Stimulated activated CD8-positive, alpha-beta memory T cell treated with anti-CD3 and anti-CD28 coated beads, Interleukin-4, amount 100 ng/mL, for 1 hour (primary cell): ENCODE data around the gene TRMT2A.

Experiments
- DNase-seq, 2 donors: peaks; one replicate each; pipeline ENCODE4 v3.0.0-alpha.2; 2020; ENCODE audit warnings: low read depth in 2 of 2, low spot score in 1 of 2

The TRMT2A gene

GRCh38 chr22:20107951-20108756 is 8.9 kb downstream of the TRMT2A start:
- no peak for DNase-seq

GRCh38 chr22:20107471-20107901 is 9.5 kb downstream of the TRMT2A start:
- DNase-seq, result no peak

GRCh38 chr22:20106849-20107237 is 10.2 kb downstream of the TRMT2A start:
- no peak for DNase-seq

DNA sequence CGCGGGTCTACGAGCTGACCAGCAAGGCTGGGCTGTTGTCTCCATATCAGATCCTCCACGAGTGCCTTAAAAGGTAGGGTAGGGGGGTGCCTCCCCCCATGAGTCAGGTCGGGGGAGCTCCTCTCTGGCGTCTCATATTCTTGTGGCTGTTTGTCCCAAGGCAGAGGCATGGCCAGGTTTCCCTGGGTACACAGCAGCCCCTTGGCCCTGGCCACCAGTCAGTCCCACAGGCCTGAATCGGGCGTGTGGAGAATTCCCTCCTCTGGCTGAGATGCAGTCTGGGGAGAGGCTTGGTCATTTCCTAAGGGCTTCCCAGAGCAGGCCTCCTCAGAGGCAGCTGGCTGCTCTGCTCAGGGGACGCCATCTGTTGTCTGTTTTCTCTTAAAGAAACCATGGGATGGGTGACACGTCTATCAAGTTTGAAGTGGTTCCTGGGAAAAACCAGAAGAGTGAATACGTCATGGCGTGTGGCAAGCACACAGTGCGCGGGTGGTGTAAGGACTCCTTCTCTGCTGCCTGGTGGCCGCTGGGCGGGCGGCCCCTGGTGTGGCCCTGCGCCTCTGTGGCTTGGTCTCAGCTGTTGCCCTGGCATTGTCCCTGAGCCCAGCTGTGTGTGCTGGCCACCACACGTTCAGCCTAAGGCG is 10.7 kb downstream of the TRMT2A start:
- no peak for DNase-seq

DNA sequence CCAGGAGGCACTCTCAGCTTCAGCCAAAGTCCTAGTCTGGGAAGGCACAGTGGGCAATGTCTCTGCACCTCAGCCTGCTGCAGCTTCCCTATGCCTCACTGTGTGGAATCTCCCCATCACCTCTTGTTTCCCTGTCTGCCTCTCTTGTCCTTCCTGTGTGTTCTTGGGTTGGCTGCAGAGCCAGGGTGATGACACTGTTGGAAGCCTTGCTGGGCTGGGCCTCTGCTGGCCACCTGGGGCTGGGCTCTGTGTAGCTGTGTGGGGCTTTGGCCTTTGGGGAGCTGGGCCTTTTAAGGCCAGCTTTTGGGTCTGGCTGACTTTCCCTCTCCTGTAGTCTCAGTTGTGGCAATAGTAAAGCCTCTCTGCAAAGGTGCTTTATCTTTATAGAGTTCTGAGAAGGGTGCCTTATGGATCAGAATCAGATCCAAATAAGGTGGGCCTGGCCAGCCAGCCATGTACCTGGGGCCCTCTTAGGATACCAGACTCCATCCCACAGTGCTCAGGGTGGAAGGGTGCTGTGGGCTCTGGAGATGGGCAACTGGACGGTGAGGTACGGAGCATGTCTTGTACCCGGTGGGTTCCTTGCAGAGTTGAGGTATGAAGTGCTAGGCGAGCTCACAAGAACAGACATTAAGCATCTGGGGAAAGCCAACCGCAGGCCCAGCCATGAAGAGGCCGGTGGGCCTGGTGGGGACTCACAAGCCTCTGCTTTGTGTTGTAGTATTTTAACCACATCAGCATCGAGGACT is 11.4 kb downstream of the TRMT2A start:
- no peak for DNase-seq

DNA sequence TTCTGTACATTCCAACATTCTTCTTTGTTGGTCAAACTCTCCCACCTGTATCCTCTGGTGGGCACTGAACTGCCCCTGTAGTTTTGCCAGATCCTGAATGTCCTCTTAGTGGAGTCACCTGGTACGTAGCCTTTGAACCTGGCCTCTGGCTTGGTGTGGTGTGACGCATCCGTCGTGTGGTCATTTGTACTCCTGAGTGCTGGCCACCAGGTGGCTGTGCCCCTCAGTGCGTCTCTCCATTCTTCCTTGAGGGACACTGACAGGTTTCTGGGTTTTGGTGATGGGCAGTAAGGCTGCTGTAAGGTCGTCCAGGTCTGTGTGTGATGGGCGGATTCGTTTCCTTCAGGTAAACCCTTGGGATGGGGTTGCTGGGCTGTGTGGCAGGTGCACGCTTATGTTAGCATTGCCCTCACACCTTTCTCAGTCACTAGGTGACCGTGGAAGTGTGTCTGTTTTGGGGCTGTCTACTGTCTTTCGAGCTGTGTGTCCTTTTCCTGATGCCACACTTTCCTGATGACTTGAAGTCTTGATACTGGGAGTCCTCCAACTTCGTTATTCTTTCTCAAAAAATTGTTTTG is 14.7 kb downstream of the TRMT2A start:
- DNase-seq, result no peak

DNA sequence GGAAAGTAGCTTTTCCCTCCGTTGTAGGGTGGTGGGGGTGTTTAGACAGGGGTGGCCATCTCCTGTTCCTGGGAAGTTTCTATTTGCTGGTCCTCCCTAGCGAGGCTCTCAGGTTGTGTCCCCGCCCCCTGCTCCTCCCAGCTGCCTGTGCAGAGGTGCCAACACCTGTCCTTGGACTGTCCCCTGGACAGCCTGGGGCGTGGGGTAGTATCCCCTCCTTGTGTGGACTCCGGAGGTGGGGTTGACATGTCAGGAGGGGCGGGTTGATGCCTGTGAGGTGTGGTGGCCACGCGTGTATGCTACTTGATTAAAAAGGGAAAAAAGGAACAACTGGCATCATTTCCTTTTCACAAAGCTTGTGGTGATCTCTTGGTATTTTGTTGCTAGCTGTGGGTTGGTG is 15.4 kb downstream of the TRMT2A start:
- no peak for DNase-seq

DNA sequence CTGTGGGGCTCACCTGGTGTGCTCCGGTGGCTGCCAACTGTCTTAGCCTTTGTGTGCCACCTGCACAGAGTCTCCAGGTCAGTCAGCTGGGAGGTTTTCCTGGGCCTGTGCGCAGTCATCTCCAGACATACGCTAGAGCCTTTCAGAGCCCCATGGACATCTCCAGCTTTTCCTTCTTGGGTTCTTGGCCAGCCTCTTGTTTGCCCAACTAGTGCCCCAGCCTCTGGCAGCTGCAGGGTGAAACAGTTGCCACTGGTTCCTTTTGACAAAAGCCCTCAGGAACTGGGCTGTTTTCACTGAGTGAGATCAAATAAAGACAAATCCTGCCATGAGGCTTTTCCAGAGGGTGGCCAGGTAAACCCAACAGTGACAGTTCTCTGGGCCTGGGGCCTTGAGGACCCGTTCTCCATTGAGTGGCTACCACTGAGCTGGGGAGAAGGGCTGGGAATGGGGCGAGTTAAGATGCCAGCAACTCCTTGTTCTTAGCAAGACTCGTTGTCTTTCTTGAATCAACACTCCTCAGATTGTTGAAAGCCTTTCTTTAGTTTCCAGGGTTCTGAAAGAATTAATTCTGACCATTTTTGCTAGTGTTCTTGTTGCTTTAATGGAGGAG is 17.8 kb downstream of the TRMT2A start:
- no peak for DNase-seq

DNA sequence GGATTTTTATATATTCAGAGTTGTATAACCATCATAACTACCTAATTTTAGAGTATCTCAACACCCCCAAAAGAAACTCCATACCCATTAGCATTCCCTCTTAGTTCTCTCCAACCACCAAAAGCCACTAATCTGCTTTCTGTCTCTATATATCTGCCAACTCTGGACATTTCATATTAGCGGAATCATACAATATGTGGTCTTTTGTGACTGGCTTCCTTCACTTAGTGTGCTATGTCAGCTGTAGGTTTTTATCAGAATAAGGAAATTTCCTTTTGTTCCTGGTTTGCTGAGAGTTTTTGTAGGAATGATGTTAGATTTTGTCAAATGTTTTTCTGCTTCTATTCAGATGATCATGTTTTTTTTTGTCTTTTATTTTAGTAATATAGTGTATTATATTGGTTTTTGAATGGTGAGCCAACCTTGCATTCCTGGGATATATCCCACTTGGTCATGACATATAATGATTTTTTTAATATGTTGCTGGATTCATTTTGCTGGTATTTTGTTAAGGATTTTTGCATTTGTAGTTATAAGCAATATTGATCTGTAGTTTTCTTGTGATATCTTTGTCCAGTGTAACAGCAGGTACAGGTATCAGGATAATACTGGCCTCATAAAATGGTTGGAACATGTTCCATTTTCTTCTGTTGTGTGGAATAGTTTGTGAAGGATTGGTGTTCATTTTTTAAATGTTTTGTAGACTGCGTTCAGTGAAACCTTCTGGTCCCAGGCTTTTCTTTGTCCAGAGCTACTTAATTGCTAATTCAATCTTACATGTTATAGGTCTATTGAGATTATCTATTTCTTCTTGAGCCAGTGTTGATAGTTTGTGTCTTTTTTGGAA is 20.2 kb downstream of the TRMT2A start:
- DNase-seq, result no peak

DNA sequence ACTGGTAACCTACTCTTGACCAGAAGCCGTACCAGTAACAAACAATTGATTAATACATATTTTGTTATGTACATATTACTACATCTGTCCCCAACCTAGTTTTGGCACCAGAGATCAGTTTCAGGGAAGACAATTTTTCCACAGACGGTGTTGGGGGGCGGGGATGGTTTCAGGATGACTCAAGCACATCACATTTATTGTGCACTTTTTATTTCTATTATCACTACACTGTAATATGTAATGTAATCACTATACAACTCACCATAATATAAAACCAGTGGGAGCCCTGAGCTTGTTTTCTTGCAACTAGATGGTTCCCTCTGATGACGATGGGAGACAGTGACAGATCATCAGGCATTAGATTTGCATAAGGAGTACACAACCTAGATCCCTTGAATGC is 21.5 kb downstream of the TRMT2A start:
- DNase-seq, result no peak

DNA sequence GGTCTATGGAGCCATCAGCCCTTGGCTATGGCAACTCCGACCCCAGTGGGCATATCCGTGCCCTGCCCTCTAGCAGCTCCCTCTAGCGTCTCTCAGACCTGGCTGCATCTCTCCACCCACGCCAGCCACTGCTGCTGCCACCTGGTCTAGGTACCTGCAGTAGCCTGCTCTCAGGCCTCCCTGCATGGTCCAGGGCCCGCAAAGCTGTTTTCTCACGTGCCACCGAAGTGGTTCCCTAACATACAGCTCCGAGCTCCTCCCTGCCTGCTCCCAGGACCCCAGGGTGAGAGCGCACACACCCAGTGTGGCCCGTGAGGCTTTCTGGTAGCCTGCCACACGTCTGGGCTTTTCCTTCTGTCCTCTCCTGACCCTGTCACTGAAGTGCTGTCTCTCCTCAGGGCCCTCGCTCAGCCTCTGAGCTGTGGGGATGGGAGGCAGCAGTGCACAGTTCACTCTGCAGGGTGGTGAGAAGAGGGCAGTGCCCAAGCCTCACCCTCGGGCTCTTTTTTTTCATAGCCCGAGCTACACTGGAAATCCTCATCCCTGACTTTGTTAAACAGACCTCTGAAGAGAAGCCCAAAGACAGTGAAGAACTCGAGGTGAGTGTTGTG is 22.7 kb downstream of the TRMT2A start:
- DNase-seq, result no peak

DNA sequence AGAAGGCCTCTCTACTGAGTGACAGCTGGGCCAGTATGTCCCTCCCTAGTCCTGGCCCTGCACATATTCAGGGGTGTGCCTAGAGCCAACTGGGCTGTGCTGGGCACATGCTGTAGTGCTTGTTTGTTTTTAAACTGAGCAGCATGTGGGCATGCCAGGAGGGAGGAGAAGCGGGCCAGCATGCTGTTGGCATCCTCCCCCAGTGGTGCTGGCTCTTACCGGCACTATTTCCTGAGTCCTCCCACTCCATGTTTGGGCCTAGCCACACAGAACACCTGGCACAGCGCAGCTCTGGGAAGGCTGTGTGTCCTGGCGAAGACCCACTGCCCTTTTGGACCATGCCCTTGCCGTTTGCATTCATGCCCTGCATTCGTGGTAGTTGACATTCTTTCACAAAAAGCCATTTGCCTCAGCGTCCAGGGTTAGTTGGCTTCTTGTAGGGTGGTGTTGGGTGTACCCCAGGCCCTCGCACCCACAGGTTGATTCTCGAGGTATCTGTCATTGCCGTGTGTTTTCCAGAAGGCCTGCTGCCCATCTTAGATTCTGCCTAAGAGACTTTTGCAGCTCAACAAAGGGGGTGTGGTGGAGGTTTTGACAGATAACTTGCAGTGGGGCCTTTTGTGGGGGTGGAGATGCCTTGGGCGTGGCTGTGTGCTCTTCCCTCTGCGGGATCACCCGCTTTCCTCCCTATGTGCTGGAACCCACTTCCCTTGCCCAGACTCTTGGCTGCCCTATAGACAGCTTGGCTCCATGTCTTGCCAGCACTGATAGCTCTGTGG is 23.4 kb downstream of the TRMT2A start:
- no peak for DNase-seq

DNA sequence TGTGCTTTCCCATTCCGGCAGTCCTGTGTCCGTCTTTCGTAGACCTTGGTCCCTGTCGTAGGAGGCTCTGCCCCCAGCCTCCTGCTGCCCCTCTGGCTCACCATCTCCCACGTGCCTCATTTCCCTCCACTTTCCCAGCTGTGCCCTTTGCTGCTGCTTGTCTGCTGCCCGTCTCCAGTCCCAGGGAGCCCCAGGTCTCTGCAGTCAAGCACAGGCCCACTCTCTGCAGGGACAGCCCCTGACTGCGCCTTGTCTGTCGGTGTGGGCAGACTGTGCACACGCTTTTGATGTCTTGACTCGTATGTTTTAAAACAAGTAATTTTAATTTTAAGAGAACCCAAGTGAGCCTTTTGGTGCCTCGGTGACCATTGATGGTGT is 24.6 kb downstream of the TRMT2A start:
- no peak for DNase-seq

GRCh38 chr22:20091690-20092476 is 25.1 kb downstream of the TRMT2A start:
- DNase-seq, result no peak

GRCh38 chr22:20090730-20091240 is 26.2 kb downstream of the TRMT2A start:
- DNase-seq, result no peak

DNA sequence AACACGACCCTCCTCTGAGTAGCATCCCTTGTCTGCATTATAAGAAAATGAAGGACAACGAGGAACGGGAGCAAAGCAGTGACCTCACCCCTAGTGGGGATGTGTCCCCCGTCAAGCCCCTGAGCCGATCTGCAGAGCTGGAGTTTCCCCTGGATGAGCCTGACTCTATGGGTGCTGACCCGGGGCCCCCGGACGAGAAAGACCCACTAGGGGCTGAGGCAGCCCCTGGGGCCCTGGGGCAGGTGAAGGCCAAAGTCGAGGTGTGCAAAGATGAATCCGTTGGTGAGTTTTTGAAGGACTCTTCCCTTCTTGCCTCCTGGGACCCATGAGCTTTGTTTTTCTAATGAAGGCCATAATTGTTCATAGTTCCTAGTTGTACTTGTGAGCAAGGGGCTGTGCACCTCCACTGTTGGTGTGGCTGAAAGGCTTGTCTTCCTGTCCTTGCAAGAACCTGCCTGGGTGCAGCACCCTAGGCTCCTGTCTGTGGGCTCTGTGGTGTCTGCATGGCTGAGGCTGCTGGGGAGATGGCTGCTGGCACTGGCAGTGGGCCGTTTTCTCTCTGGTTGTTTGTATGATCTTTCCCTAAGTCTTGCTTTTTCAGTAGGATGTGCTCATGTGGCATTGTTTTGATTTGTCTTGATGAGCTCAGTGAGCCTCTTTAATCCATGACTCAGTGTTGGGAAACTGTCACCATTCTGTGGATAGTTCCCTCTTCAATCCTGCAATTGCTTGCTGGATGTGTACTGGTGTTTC is 26.9 kb downstream of the TRMT2A start:
- DNase-seq, result no peak

DNA sequence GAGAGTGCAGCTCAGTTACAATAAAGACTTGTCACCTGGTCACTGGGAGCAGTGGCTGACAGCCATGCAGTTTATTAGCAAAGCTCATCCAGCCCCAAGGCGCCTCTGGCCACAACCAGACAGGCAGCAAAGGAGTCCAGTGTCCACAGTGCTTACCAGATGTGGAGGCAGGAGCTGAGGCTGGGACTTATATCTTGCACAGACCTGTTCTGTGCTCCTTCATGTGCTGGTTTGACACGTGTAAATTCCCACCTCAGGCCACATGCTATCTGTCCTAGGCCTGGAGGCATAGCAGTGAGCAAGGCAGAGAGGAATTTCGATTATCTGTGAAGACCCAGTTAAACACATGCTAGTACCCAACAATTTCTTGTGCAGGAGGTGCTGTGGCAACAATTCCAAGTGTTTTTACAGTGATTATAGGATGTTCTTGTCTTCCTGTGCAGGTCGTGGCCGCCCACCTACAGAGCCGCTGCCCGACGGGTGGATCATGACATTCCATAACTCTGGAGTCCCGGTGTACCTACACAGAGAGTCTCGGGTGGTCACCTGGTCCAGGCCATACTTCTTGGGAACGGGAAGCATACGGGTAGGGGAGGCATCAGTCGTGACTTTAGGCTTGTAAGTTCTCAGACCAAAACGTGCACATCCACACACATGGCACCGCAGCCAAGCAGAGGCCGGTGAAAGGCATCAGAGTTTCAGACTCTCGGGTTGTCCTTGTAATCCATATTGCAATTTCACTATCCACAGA is 27.6 kb downstream of the TRMT2A start:
- no peak for DNase-seq
